ENCODE results near the gene TRIM28. TPM values are rescaled to one million over a fixed set of nuclear protein-coding genes. Genes with fewer than 3 reads are reported as not detected.

Gene TRIM28
- total RNA-seq, 1 donor from 2014 or later: 407 TPM

GRCh38 chr19:58559275-58560006 is 15.6 kb downstream of the TRIM28 start:
- Mint-ChIP-seq H3K36me3 (ENCODE audit: low read depth) (peaks cover 40% of the 10 kb centered on the region), H3K4me1 (peaks cover 81% of the 10 kb centered on the region), H3K9me3 (no peaks in the 10 kb centered on the region), H3K27me3 (no peaks in the 10 kb centered on the region), H3K4me3 (peak overlapping the region; percentile 97), H3K27ac (peak overlapping the region; percentile 97)
- CTCF ChIA-PET: no interaction called here
- DNase-seq (peak; percentile 59), ATAC-seq (ENCODE audit: low read depth) (peak; percentile 2)
- intact Hi-C loops (cut with micrococcal nuclease): loop anchor here (1.0 kb wide), 3 partner anchors 15 to 158 kb away; partner anchors contain the start of genes TRIM28 and ZNF132
- POLR2A ChIA-PET: interaction anchor here (0.6 to 5.8 kb wide), 12 partner anchors 8 to 557 kb away, joined by 3 to 63 read pairs (median 5); partner anchors contain the start of genes MZF1, TRIM28, ZBTB45 and ZNF606
- TF ChIP-seq CTCF (IDR thresholded peaks at IDR 0.05): no peak

- ATAC-seq (ENCODE audit: low read depth): no peak
- TF ChIP-seq CTCF (IDR thresholded peaks at IDR 0.05): no peak
- no peaks in the 10 kb centered on the region for H3K9me3 Mint-ChIP-seq
- H3K27me3 Mint-ChIP-seq: no peaks in the 10 kb centered on the region
- peaks cover 73% of the 10 kb centered on the region for H3K4me1 Mint-ChIP-seq
- peaks cover 32% of the 10 kb centered on the region for H3K36me3 Mint-ChIP-seq (ENCODE audit: low read depth)
- DNase-seq: no peak
- CTCF ChIA-PET: interaction anchor here (1.3 to 1.4 kb wide), 2 partner anchors 40 to 46 kb away, joined by 3 to 5 read pairs; partner anchors contain the start of gene ZBTB45
- peak overlapping the region; percentile 97 for H3K4me3 Mint-ChIP-seq
- intact Hi-C loops (cut with micrococcal nuclease): no loop called here
- peak overlapping the region; percentile 97 for H3K27ac Mint-ChIP-seq
- POLR2A ChIA-PET: interaction anchor here (0.7 to 5.8 kb wide), 11 partner anchors 9 to 46 kb away, joined by 3 to 63 read pairs (median 14); partner anchors contain the start of genes MZF1, TRIM28 and ZBTB45
These were observed 16.4 kb downstream of the TRIM28 start for GRCh38 chr19:58560007-58560887.

GRCh38 chr19:58560921-58561320 is 17.1 kb downstream of the TRIM28 start:
- H3K27ac Mint-ChIP-seq: peak overlapping the region; percentile 53
- ChIA-PET CTCF (interaction anchor here (0.6 to 1.4 kb wide), 3 partner anchors 41 to 77 kb away, joined by 3 to 5 read pairs (median 4); partner anchors contain the start of gene ZBTB45), POLR2A (interaction anchor here (0.7 to 5.8 kb wide), 5 partner anchors 10 to 41 kb away, joined by 3 to 63 read pairs (median 14); partner anchors contain the start of genes MZF1, TRIM28 and ZBTB45)
- no peak overlapping the region for H3K4me3 Mint-ChIP-seq
- no peaks in the 10 kb centered on the region for H3K27me3 Mint-ChIP-seq
- DNase-seq (no peak), ATAC-seq (ENCODE audit: low read depth) (no peak)
- peaks cover 67% of the 10 kb centered on the region for H3K4me1 Mint-ChIP-seq
- intact Hi-C loops (cut with micrococcal nuclease): no loop called here
- TF ChIP-seq CTCF (IDR thresholded peaks at IDR 0.05): no peak
- peaks cover 26% of the 10 kb centered on the region for H3K36me3 Mint-ChIP-seq (ENCODE audit: low read depth)
- no peaks in the 10 kb centered on the region for H3K9me3 Mint-ChIP-seq

GRCh38 chr19:58561373-58562121 is 17.7 kb downstream of the TRIM28 start:
- Mint-ChIP-seq H3K27ac (no peak overlapping the region), H3K36me3 (ENCODE audit: low read depth) (peaks cover 21% of the 10 kb centered on the region), H3K9me3 (no peaks in the 10 kb centered on the region), H3K27me3 (no peaks in the 10 kb centered on the region), H3K4me1 (peaks cover 67% of the 10 kb centered on the region), H3K4me3 (peak overlapping the region; percentile 80)
- ChIA-PET CTCF (interaction anchor here (0.6 to 2.0 kb wide), 4 partner anchors 42 to 78 kb away, joined by 3 to 6 read pairs (median 4); partner anchors contain the start of gene ZBTB45), POLR2A (interaction anchor here (1.0 to 5.8 kb wide), 7 partner anchors 7 to 42 kb away, joined by 3 to 63 read pairs (median 12); partner anchors contain the start of genes CHMP2A, MZF1, TRIM28 and ZBTB45)
- DNase-seq: no peak
- no peak for TF ChIP-seq CTCF (IDR thresholded peaks at IDR 0.05)
- intact Hi-C loops (cut with micrococcal nuclease): no loop called here
- no peak for ATAC-seq (ENCODE audit: low read depth)
